Measurements from ENCODE around the gene RBM39. TPM values are rescaled to one million over a fixed set of nuclear protein-coding genes. Genes with fewer than 3 reads are reported as not detected.

Gene RBM39
- total and polyA plus RNA-seq, 2 of the 13 experiments (the other 11 are each of a cell fraction or from before 2014, with no cell fraction given) = 788 to 920 TPM

- TF ChIP-seq, protein P1, sequence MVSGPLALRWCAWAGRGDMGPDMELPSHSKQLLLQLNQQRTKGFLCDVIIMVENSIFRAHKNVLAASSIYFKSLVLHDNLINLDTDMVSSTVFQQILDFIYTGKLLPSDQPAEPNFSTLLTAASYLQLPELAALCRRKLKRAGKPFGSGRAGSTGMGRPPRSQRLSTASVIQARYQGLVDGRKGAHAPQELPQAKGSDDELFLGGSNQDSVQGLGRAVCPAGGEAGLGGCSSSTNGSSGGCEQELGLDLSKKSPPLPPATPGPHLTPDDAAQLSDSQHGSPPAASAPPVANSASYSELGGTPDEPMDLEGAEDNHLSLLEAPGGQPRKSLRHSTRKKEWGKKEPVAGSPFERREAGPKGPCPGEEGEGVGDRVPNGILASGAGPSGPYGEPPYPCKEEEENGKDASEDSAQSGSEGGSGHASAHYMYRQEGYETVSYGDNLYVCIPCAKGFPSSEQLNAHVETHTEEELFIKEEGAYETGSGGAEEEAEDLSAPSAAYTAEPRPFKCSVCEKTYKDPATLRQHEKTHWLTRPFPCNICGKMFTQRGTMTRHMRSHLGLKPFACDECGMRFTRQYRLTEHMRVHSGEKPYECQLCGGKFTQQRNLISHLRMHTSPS (CRISPR knock-in tag; IDR thresholded peaks at IDR 0.05; ENCODE audit: low read depth) = no peak; the same call in none of the 2 replicates
- TF ChIP-seq MIER3 (CRISPR knock-in tag; IDR thresholded peaks at IDR 0.05; ENCODE audit: borderline replicate concordance) = peak; percentile 92; the same call in 1 of the 2 replicates
- TF ChIP-seq ZSCAN21 (CRISPR knock-in tag; IDR thresholded peaks at IDR 0.05; ENCODE audit: borderline replicate concordance) = peak; percentile 94
- TF ChIP-seq MEIS2 (CRISPR knock-in tag; IDR thresholded peaks at IDR 0.05) = peak; percentile 87; the same call in 1 of the 2 replicates
- TF ChIP-seq BRCA1 (CRISPR knock-in tag; IDR thresholded peaks at IDR 0.05) = peak; percentile 68; the same call in 1 of the 2 replicates
- TF ChIP-seq SRY (CRISPR knock-in tag; IDR thresholded peaks at IDR 0.05) = peak; percentile 99
- peak; percentile 78 for TF ChIP-seq SP4 (CRISPR knock-in tag; IDR thresholded peaks at IDR 0.05)
- TF ChIP-seq, protein P2, sequence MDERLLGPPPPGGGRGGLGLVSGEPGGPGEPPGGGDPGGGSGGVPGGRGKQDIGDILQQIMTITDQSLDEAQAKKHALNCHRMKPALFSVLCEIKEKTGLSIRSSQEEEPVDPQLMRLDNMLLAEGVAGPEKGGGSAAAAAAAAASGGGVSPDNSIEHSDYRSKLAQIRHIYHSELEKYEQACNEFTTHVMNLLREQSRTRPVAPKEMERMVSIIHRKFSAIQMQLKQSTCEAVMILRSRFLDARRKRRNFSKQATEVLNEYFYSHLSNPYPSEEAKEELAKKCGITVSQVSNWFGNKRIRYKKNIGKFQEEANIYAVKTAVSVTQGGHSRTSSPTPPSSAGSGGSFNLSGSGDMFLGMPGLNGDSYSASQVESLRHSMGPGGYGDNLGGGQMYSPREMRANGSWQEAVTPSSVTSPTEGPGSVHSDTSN (CRISPR knock-in tag; IDR thresholded peaks at IDR 0.05) = no peak
- no peak for TF ChIP-seq PAF1 (CRISPR knock-in tag; IDR thresholded peaks at IDR 0.05)
- TF ChIP-seq NR2F1 (CRISPR knock-in tag; IDR thresholded peaks at IDR 0.05) = peak in 1 of 2 experiments; percentile 54; a peak in 2 of 4 replicates
- TF ChIP-seq CENPX (CRISPR knock-in tag; IDR thresholded peaks at IDR 0.05) = no peak
- TF ChIP-seq ZNF782 (CRISPR knock-in tag; IDR thresholded peaks at IDR 0.05; ENCODE audit: borderline replicate concordance) = peak; percentile 91
- peak; percentile 95 for TF ChIP-seq HOXA5 (CRISPR knock-in tag; IDR thresholded peaks at IDR 0.05)
- TF ChIP-seq EED (CRISPR knock-in tag; IDR thresholded peaks at IDR 0.05) = peak; percentile 91; the same call in 1 of the 2 replicates
- 0 out of 2 replicates have a peak, but pooled peaks have one; percentile 81 for TF ChIP-seq MTF1 (CRISPR knock-in tag; IDR thresholded peaks at IDR 0.05)
- peak; percentile 99; the same call in 1 of the 2 replicates for TF ChIP-seq ZNF383 (CRISPR knock-in tag; IDR thresholded peaks at IDR 0.05; ENCODE audit: borderline replicate concordance)
- TF ChIP-seq ZNF558 (CRISPR knock-in tag; IDR thresholded peaks at IDR 0.05; ENCODE audit: borderline replicate concordance) = peak; percentile 99
- TF ChIP-seq POLR2A (IDR thresholded peaks at IDR 0.05; ENCODE audit: insufficient read depth in 1 of 2, low read depth in 2 of 2, low read length in 2 of 2) = peak; percentile 96 to 99
- peak; percentile 88 for TF ChIP-seq MTA1 (CRISPR knock-in tag; IDR thresholded peaks at IDR 0.05; ENCODE audit: borderline replicate concordance)
- TF ChIP-seq, protein P3, sequence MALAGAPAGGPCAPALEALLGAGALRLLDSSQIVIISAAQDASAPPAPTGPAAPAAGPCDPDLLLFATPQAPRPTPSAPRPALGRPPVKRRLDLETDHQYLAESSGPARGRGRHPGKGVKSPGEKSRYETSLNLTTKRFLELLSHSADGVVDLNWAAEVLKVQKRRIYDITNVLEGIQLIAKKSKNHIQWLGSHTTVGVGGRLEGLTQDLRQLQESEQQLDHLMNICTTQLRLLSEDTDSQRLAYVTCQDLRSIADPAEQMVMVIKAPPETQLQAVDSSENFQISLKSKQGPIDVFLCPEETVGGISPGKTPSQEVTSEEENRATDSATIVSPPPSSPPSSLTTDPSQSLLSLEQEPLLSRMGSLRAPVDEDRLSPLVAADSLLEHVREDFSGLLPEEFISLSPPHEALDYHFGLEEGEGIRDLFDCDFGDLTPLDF (CRISPR knock-in tag; IDR thresholded peaks at IDR 0.05) = peak; percentile 80
- TF ChIP-seq HMGA1 (CRISPR knock-in tag; conservative IDR thresholded peaks at IDR 0.05) = no peak
- no peak for TF ChIP-seq KDM6A (CRISPR knock-in tag; IDR thresholded peaks at IDR 0.05; ENCODE audit: low read depth)
- peak; percentile 72 for TF ChIP-seq ZNF3 (CRISPR knock-in tag; IDR thresholded peaks at IDR 0.05)
- TF ChIP-seq NFIC (IDR thresholded peaks at IDR 0.05; ENCODE audit: low read length) = no peak
- TF ChIP-seq ZNF337 (CRISPR knock-in tag; IDR thresholded peaks at IDR 0.05; ENCODE audit: borderline replicate concordance, low read depth) = peak; percentile 67; the same call in 1 of the 2 replicates
- TF ChIP-seq KLF15 (CRISPR knock-in tag; IDR thresholded peaks at IDR 0.05; ENCODE audit: borderline replicate concordance) = peak; percentile 92
- TF ChIP-seq ZNF570 (CRISPR knock-in tag; IDR thresholded peaks at IDR 0.05; ENCODE audit: borderline replicate concordance) = peak; percentile 89; the same call in 1 of the 2 replicates
- peak; percentile 88 for TF ChIP-seq TAF15 (IDR thresholded peaks at IDR 0.05; ENCODE audit: low read depth, low read length, poor library complexity, severe bottlenecking)
Measured at GRCh38 chr20:35664466-35665206, 77.4 kb downstream of the RBM39 start, which contains the start of the genes CPNE1 and RBM12 (continued).
